IPS-NIHi7 (cell line): ENCODE data around the gene ZGLP1.

Experiments
- DNase-seq: peaks from one replicate; pipeline ENCODE4 v3.0.0; 2012; ENCODE audit warnings: mixed read lengths; ENCODE audit errors: extremely low spot score

The ZGLP1 gene

GRCh38 chr19:10277795-10278589 lies 31.6 kb downstream of the ZGLP1 start:
- DNase-seq: no peak

- DNase-seq: no peak
These were observed 35.0 kb downstream of the ZGLP1 start for GRCh38 chr19:10274589-10274988.

GRCh38 chr19:10271543-10272086 lies 38.0 kb downstream of the ZGLP1 start:
- DNase-seq: no peak

GRCh38 chr19:10270616-10271394 lies 38.8 kb downstream of the ZGLP1 start, which contains the start of gene ICAM1:
Gene ICAM1 (plus strand): TSS chr19:10271120. CDS start chr19:10271160, 40 bp downstream.
- peak; percentile 70 for DNase-seq

- DNase-seq: no peak
These were observed 39.4 kb downstream of the ZGLP1 start for GRCh38 chr19:10270180-10270615.

GRCh38 chr19:10269333-10270179 lies 40.1 kb downstream of the ZGLP1 start:
- DNase-seq: peak; percentile 82

GRCh38 chr19:10268071-10268470 lies 41.5 kb downstream of the ZGLP1 start:
- no peak for DNase-seq

- no peak for DNase-seq
These were observed 42.9 kb downstream of the ZGLP1 start for GRCh38 chr19:10266706-10267105.

- no peak for DNase-seq
These were observed 46.8 kb downstream of the ZGLP1 start for GRCh38 chr19:10262771-10263170.

GRCh38 chr19:10260141-10260584 lies 49.5 kb downstream of the ZGLP1 start:
- no peak for DNase-seq

GRCh38 chr19:10259162-10259905 lies 50.3 kb downstream of the ZGLP1 start:
- DNase-seq: peak; percentile 81

- no peak for DNase-seq
These were observed 51.4 kb downstream of the ZGLP1 start for GRCh38 chr19:10258080-10258710.

- DNase-seq: no peak
These were observed 52.5 kb downstream of the ZGLP1 start for GRCh38 chr19:10256970-10257615.

GRCh38 chr19:10256551-10256950 lies 53.1 kb downstream of the ZGLP1 start:
- no peak for DNase-seq

GRCh38 chr19:10255358-10255757 lies 54.3 kb downstream of the ZGLP1 start:
- DNase-seq: no peak
